ENCODE data around the gene CHAC1.

- no peak for TF ChIP-seq CTCF (IDR thresholded peaks at IDR 0.05; ENCODE audit: low read depth, low read length, poor library complexity, severe bottlenecking)
- no peak for TF ChIP-seq EZH2phosphoT487 (IDR thresholded peaks at IDR 0.05; ENCODE audit: borderline replicate concordance, low read length)
Observed at GRCh38 chr15:40992241-40992741, 39.0 kb downstream of the CHAC1 start.

Measured in DOHH2 (cell line).